H1 (cell line): ENCODE data around the gene MAPK8IP1. TPM values are rescaled to one million over a fixed set of nuclear protein-coding genes. Genes with fewer than 3 reads are reported as not detected.

Experiments used
- CTCF ChIA-PET: fragments of 300-600 bp; sonication (Branson Sonifier 250); formaldehyde crosslinking; loops from one replicate; lab custom pipeline; 2021; ENCODE audit not compliant: partially characterized antibody; lab: Charles Lee
- POLR2A ChIA-PET: fragments of 300-600 bp; sonication (Branson Sonifier 250); formaldehyde crosslinking; loops from one replicate; lab custom pipeline; 2021; ENCODE audit warnings: inconsistent platforms; ENCODE audit not compliant: partially characterized antibody; lab: Charles Lee
- DNase-seq, 2 experiments: peaks; one replicate each; pipeline versions ENCODE4 v3.0.0 to v3.0.0-alpha.2; 2010 to 2022; ENCODE audit warnings: low spot score in 2 of 2, low read depth in 1 of 2, mixed read lengths in 1 of 2
- FAIRE-seq: peaks from 2 replicates; lab custom pipeline; 2011; peaks lifted over from hg19 to GRCh38; lab: Jason Lieb, UNC
- H2AFZ ChIP-seq: 2 replicates; pipeline ENCODE4 v1.8.1; 2012; ENCODE audit warnings: low read length, inconsistent platforms
- H2AK5ac ChIP-seq: 2 replicates; pipeline ENCODE4 v1.6.1; 2013; ENCODE audit warnings: low read depth, low read length
- H2BK120ac ChIP-seq: replicated peaks from 2 replicates; pipeline ENCODE3; 2013; ENCODE audit warnings: low read depth, low read length, inconsistent platforms
- H2BK12ac ChIP-seq: 2 replicates; pipeline ENCODE4 v1.6.1; 2013; ENCODE audit warnings: low read depth, low read length
- H2BK15ac ChIP-seq: 2 replicates; pipeline ENCODE4 v1.6.1; 2013; ENCODE audit warnings: low read length
- H2BK20ac ChIP-seq: 2 replicates; pipeline ENCODE4 v1.6.1; 2013; ENCODE audit warnings: low read length
- H2BK5ac ChIP-seq: 2 replicates; pipeline ENCODE4 v1.6.1; 2013; ENCODE audit warnings: low read depth, low read length
- H3K14ac ChIP-seq: 2 replicates; pipeline ENCODE4 v1.6.1; 2013; ENCODE audit warnings: inconsistent platforms; ENCODE audit not compliant: insufficient read length
- H3K18ac ChIP-seq: 2 replicates; pipeline ENCODE4 v1.6.1; 2013; ENCODE audit warnings: low read length; ENCODE audit errors: extremely low read depth
- H3K23ac ChIP-seq: 2 replicates; pipeline ENCODE4 v1.6.1; 2013; ENCODE audit warnings: inconsistent platforms; ENCODE audit not compliant: insufficient read length
- H3K23me2 ChIP-seq: 2 replicates; pipeline ENCODE4 v1.6.1; 2013; ENCODE audit warnings: low read depth, low read length
- H3K27ac ChIP-seq: 2 replicates; pipeline ENCODE4 v1.6.1; 2011; ENCODE audit warnings: low read depth, low read length, inconsistent platforms
- H3K27me3 ChIP-seq, 4 experiments: replicated peaks in 1 of 4; 1 replicate in 1 of 4; 2 replicates in 3 of 4; pipeline versions ENCODE4 v1.6.1 to v1.8.1; 2011 to 2013; ENCODE audit warnings: low read length in 3 of 4, mild to moderate bottlenecking in 3 of 4, inconsistent platforms in 2 of 4, mixed read lengths in 2 of 4, moderate library complexity in 1 of 4; ENCODE audit not compliant: control insufficient read depth in 3 of 4, insufficient read depth in 3 of 4; ENCODE audit errors: extremely low read depth in 1 of 4
- H3K36me3 ChIP-seq, 4 experiments: 2 replicates each; pipeline versions ENCODE4 v1.6.1 to v1.8.1; 2011 to 2013; ENCODE audit warnings: mild to moderate bottlenecking in 4 of 4, low read length in 3 of 4, moderate library complexity in 2 of 4, control low read depth in 1 of 4, inconsistent platforms in 1 of 4; ENCODE audit not compliant: insufficient read depth in 4 of 4, control insufficient read depth in 2 of 4
- H3K4ac ChIP-seq: replicated peaks from 2 replicates; pipeline ENCODE3; 2013; ENCODE audit warnings: low read length, low read depth, mixed read lengths, inconsistent platforms; ENCODE audit not compliant: insufficient read length
- H3K4me1 ChIP-seq, 4 experiments: replicated peaks in 1 of 4; 1 replicate in 1 of 4; 2 replicates in 3 of 4; pipeline versions ENCODE4 v1.6.1 to v1.8.1; 2011 to 2013; ENCODE audit warnings: low read length in 3 of 4, inconsistent platforms in 2 of 4, mixed read lengths in 1 of 4; ENCODE audit not compliant: insufficient read depth in 4 of 4, control insufficient read depth in 3 of 4
- H3K4me2 ChIP-seq, 2 experiments: 2 replicates each; pipeline versions ENCODE4 v1.6.1 to v1.8.1; 2011 to 2013; ENCODE audit warnings: low read depth in 2 of 2, low read length in 2 of 2, control low read depth in 1 of 2, inconsistent platforms in 1 of 2, mild to moderate bottlenecking in 1 of 2; ENCODE audit not compliant: insufficient read depth in 1 of 2
- H3K4me3 ChIP-seq, 4 experiments: fragments of 200-600, 300-600 bp in 1 of 4; sonication (generic), shearing (Covaris generic), sonication (Bioruptor Twin) in 1 of 4; 2 replicates each; pipeline versions ENCODE4 v1.5.1 to v1.8.1; 2011 to 2016; ENCODE audit warnings: low read length in 4 of 4, low read depth in 3 of 4, control low read depth in 2 of 4, inconsistent platforms in 2 of 4, mild to moderate bottlenecking in 2 of 4, mixed read lengths in 1 of 4, moderate library complexity in 1 of 4; ENCODE audit not compliant: insufficient read depth in 2 of 4; ENCODE audit errors: extremely low read depth in 1 of 4
- H3K56ac ChIP-seq: replicated peaks from 2 replicates; pipeline ENCODE3; 2013; ENCODE audit warnings: low read depth, mild to moderate bottlenecking, mixed read lengths, low read length, inconsistent platforms; ENCODE audit not compliant: insufficient read length
- H3K79me1 ChIP-seq: 2 replicates; pipeline ENCODE4 v1.6.1; 2013; ENCODE audit warnings: low read depth, low read length, control low read depth
- H3K79me2 ChIP-seq, 2 experiments: 2 replicates each; pipeline versions ENCODE4 v1.6.1 to v1.8.1; 2012 to 2013; ENCODE audit warnings: low read length in 2 of 2, mild to moderate bottlenecking in 2 of 2, inconsistent platforms in 1 of 2; ENCODE audit not compliant: insufficient read depth in 2 of 2, control insufficient read depth in 1 of 2
- H3K9ac ChIP-seq, 4 experiments: replicated peaks in 1 of 4; 1 replicate in 1 of 4; 2 replicates in 3 of 4; pipeline versions ENCODE4 v1.6.1 to v1.8.1; 2011 to 2013; ENCODE audit warnings: low read depth in 3 of 4, low read length in 3 of 4, control low read depth in 2 of 4, mild to moderate bottlenecking in 2 of 4, moderate library complexity in 2 of 4, inconsistent platforms in 1 of 4; ENCODE audit errors: extremely low read depth in 1 of 4
- H3K9me3 ChIP-seq, 2 experiments: 2 replicates each; pipeline versions ENCODE4 v1.6.1 to v1.8.1; 2012 to 2013; ENCODE audit warnings: mild to moderate bottlenecking in 2 of 2, moderate library complexity in 2 of 2, control low read depth in 1 of 2, inconsistent platforms in 1 of 2, low read depth in 1 of 2, low read length in 1 of 2, mixed read lengths in 1 of 2; ENCODE audit not compliant: insufficient read depth in 2 of 2
- H4K20me1 ChIP-seq, 2 experiments: replicated peaks in 1 of 2; 2 replicates each; pipeline versions ENCODE3 to v1.8.1; 2011 to 2013; ENCODE audit warnings: inconsistent platforms in 2 of 2, low read length in 2 of 2, mild to moderate bottlenecking in 1 of 2; ENCODE audit not compliant: insufficient read depth in 2 of 2, control insufficient read depth in 1 of 2
- H4K5ac ChIP-seq: 2 replicates; pipeline ENCODE4 v1.6.1; 2013; ENCODE audit warnings: low read length, low read depth, mixed read lengths, inconsistent platforms; ENCODE audit not compliant: insufficient read length
- H4K8ac ChIP-seq: 2 replicates; pipeline ENCODE4 v1.8.0; 2013; ENCODE audit warnings: mild to moderate bottlenecking, moderate library complexity, low read length, inconsistent platforms; ENCODE audit not compliant: insufficient read depth; ENCODE audit errors: extremely low read depth
- H4K91ac ChIP-seq: replicated peaks from 2 replicates; pipeline ENCODE3; 2013; ENCODE audit warnings: low read length, mixed read lengths, inconsistent platforms; ENCODE audit not compliant: insufficient read length
- HDAC2 ChIP-seq, 2 experiments: fragments of 300-600 bp in 1 of 2; sonication (generic) in 1 of 2; IDR thresholded peaks; 2 replicates each; pipeline ENCODE4 v1.6.1; 2011 to 2012; ENCODE audit warnings: low read depth in 2 of 2, low read length in 2 of 2, mild to moderate bottlenecking in 2 of 2, moderate library complexity in 2 of 2, borderline replicate concordance in 1 of 2, inconsistent platforms in 1 of 2
- WGBS, 2 experiments: shearing (Covaris generic) in 1 of 2; methylation state at CpG; one replicate each; pipeline versions ENCODE4 v1.1.6 to v1.1.7; 2013 to 2015; ENCODE audit warnings: low lambda C conversion rate in 2 of 2, mixed read lengths in 2 of 2, inconsistent platforms in 1 of 2, low coverage in 1 of 2, missing lambda C conversion rate in 1 of 2; ENCODE audit not compliant: insufficient replicate concordance in 2 of 2, insufficient coverage in 1 of 2, insufficient read length in 1 of 2; ENCODE audit errors: extremely low coverage in 1 of 2, missing lambda C conversion rate in 1 of 2; 5-methylcytosine and 5-hydroxymethylcytosine counted together
- polyA plus RNA-seq, 7 experiments: library from polyadenylated mRNA; depleted of rRNA in 3 of 7; stranded (reverse) in 5 of 7; unstranded in 2 of 7; fragments of >200 nt in 5 of 7; fragments of 200-250 nt in 2 of 7; gene quantifications; 1 replicate in 5 of 7; 2 replicates in 1 of 7; 4 replicates in 1 of 7; pipeline versions ENCODE4 v1.2.1 to v1.2.3, GENCODE V29; 2011 to 2013; ENCODE audit warnings: missing spikeins in 2 of 7, mixed read lengths in 2 of 7
- total RNA-seq: library from RNA; stranded (reverse); fragmentation: NEBNext Ultra II Directional; extraction: Animal tissue kit (Norgen Biotek cat#: 25700); gene quantifications from 2 replicates; pipeline ENCODE4 v1.2.1, GENCODE V29; 2021

MAPK8IP1 gene
- total and polyA plus RNA-seq, 2 of the 8 experiments (the other 6 are each of a cell fraction or from before 2014, with no cell fraction given), result 32.4 to 40.1 TPM

- Histone ChIP-seq H3K4me2 (no peak overlapping the region), H3K23ac (no peak overlapping the region), H3K18ac (no peak overlapping the region), H4K20me1 (peaks cover 0 to 8% of the 10 kb centered on the region in 2 experiments), H2BK5ac (no peak overlapping the region), H3K36me3 (peaks cover 0 to 9% (median 4%) of the 10 kb centered on the region in 4 experiments; a peak in 2 of 8 replicates), H3K4me3 (no peak overlapping the region), H2BK15ac (no peak overlapping the region), H3K79me2 (no peaks in the 10 kb centered on the region), H3K27me3 (no peaks in the 10 kb centered on the region; a peak in 1 of 7 replicates), H3K9me3 (no peaks in the 10 kb centered on the region), H3K9ac (no peak overlapping the region), H4K8ac (no peak overlapping the region), H2BK120ac (no peak overlapping the region), H2BK20ac (no peak overlapping the region), H2AFZ (no peak overlapping the region), H4K91ac (no peak overlapping the region), H2BK12ac (no peak overlapping the region), H2AK5ac (no peak overlapping the region), H3K56ac (no peak overlapping the region), H3K27ac (no peak overlapping the region), H3K23me2 (no peaks in the 10 kb centered on the region), H3K4me1 (peaks cover 14 to 46% (median 24%) of the 10 kb centered on the region in 4 experiments), H3K4ac (no peak overlapping the region), H3K14ac (no peak overlapping the region), H4K5ac (no peak overlapping the region), H3K79me1 (peaks cover 2% of the 10 kb centered on the region; the same call in 1 of the 2 replicates)
- 80% methylated on average over 5 of the region's 6 CpGs; no CpG with 5 or more reads in 1 of the 2 experiments for WGBS, 2 experiments
- no peak for FAIRE-seq
- ChIA-PET POLR2A (interaction anchor here (1.6 kb wide), 1 partner anchor 14 kb away, joined by 7 read pairs; no protein-coding TSS in a partner anchor), CTCF (interaction anchor here (1.2 to 8.6 kb wide), 3 partner anchors 16 to 50 kb away, joined by 3 to 90 read pairs (median 3); no protein-coding TSS in a partner anchor)
- DNase-seq, result no peak
- TF ChIP-seq HDAC2 (IDR thresholded peaks at IDR 0.05; ENCODE audit: borderline replicate concordance in 1 of 2, low read depth in 2 of 2, low read length in 2 of 2), result no peak
Measured at GRCh38 chr11:45856044-45856468, 29.4 kb upstream of the MAPK8IP1 start.
